ENCODE measurements around the gene IL17REL.

Gene IL17REL

GRCh38 chr22:50045211-50046018 is 32.9 kb upstream of the IL17REL start:
- DNase-seq, result no peak

- no peak for DNase-seq
Observed at GRCh38 chr22:50044485-50045118, 32.0 kb upstream of the IL17REL start.

GRCh38 chr22:50041361-50042065 is 28.9 kb upstream of the IL17REL start:
- no peak for DNase-seq

- no peak for DNase-seq
Observed at GRCh38 chr22:50040717-50041116, 28.2 kb upstream of the IL17REL start.

- no peak for DNase-seq
Observed at GRCh38 chr22:50039669-50040443, 27.3 kb upstream of the IL17REL start.

GRCh38 chr22:50035976-50036724 is 23.6 kb upstream of the IL17REL start:
- DNase-seq, result no peak

- DNase-seq, result no peak
Observed at GRCh38 chr22:50035131-50035881, 22.7 kb upstream of the IL17REL start.

GRCh38 chr22:50034126-50035081 is 21.8 kb upstream of the IL17REL start:
- no peak for DNase-seq

- DNase-seq, result no peak
Observed at GRCh38 chr22:50032941-50033601, 20.5 kb upstream of the IL17REL start.

- DNase-seq, result no peak
Observed at GRCh38 chr22:50032109-50032871, 19.7 kb upstream of the IL17REL start.

GRCh38 chr22:50031189-50032091 is 18.9 kb upstream of the IL17REL start:
- DNase-seq, result no peak

- DNase-seq, result peak; percentile 69
Observed at GRCh38 chr22:50030297-50031188, 18.0 kb upstream of the IL17REL start.

- DNase-seq, result no peak
Observed at GRCh38 chr22:50027639-50028537, 15.3 kb upstream of the IL17REL start.

GRCh38 chr22:50025993-50026392 is 13.4 kb upstream of the IL17REL start:
- no peak for DNase-seq

- DNase-seq, result no peak
Observed at GRCh38 chr22:50022171-50022819, 9.7 kb upstream of the IL17REL start.

Measured in activated T-cell treated with anti-CD3 and anti-CD28 coated beads for 4 hours (primary cell).